ENCODE data around the gene DES.

DES gene

DNA sequence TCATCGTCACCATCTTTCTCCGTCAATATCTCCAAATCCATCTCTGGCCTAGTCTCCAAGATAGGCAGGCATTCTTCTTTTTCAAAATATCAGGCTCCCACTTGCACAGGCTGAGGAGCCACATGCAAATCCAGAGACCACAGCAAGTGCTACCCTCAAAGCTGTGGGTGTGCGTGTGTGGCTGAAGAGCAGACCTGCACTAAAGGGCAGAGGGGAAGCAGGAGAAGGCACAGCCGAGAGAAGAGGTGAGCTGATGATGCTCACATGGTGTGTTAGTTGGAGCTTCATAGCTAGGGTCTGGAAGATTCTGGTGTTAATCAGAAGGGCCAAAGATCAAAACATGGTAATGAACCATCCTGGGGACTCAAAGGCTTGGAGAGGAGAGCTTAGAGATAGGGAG, 20.3 kb downstream of the DES start:
- no peak for TF ChIP-seq CTCF (IDR thresholded peaks at IDR 0.05; ENCODE audit: low read depth, low read length, missing control alignments)
- DNase-seq (ENCODE audit: extremely low read depth, low read depth) = no peak
- H3K4me3 ChIP-seq (replicated peaks; ENCODE audit: low read depth, low read length) = no peak overlapping the region

DNA sequence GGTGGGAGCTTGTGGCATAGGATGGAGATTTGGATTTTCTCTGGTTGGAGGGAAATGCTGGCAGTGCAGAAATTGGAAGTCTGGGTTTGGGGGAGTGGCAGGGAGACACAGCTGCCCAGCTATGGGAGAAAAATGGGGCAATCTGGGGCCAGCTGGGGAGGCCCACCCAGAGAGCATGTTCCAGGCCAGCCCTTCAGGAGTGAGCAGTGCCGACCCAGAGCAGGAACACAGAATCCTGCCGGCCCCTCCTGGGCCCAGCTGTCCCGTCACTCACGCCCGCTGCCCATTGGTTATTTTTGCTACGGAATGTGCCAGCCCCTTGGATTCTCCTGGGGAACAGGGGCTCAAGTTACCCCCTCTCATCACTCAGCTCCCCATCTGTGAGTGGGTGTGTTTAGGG, 21.3 kb downstream of the DES start:
- no peak overlapping the region for H3K4me3 ChIP-seq (replicated peaks; ENCODE audit: low read depth, low read length)
- TF ChIP-seq CTCF (IDR thresholded peaks at IDR 0.05; ENCODE audit: low read depth, low read length, missing control alignments) = no peak
- DNase-seq (ENCODE audit: extremely low read depth, low read depth) = no peak

GRCh38 chr2:219440388-219441256, 22.4 kb downstream of the DES start:
- no peak for TF ChIP-seq CTCF (IDR thresholded peaks at IDR 0.05; ENCODE audit: low read depth, low read length, missing control alignments)
- no peak overlapping the region for H3K4me3 ChIP-seq (replicated peaks; ENCODE audit: low read depth, low read length)
- no peak for DNase-seq (ENCODE audit: extremely low read depth, low read depth)

GRCh38 chr2:219441451-219442255, 23.5 kb downstream of the DES start:
- TF ChIP-seq CTCF (IDR thresholded peaks at IDR 0.05; ENCODE audit: low read depth, low read length, missing control alignments) = no peak
- peak overlapping the region; percentile 38 for H3K4me3 ChIP-seq (replicated peaks; ENCODE audit: low read depth, low read length)
- DNase-seq (ENCODE audit: extremely low read depth, low read depth) = no peak

- no peak for DNase-seq (ENCODE audit: extremely low read depth, low read depth)
- TF ChIP-seq CTCF (IDR thresholded peaks at IDR 0.05; ENCODE audit: low read depth, low read length, missing control alignments) = no peak
- H3K4me3 ChIP-seq (replicated peaks; ENCODE audit: low read depth, low read length) = peak overlapping the region; percentile 38
These were observed 24.3 kb downstream of the DES start for GRCh38 chr2:219442256-219443015.

GRCh38 chr2:219443016-219443696, 25.0 kb downstream of the DES start:
- no peak for TF ChIP-seq CTCF (IDR thresholded peaks at IDR 0.05; ENCODE audit: low read depth, low read length, missing control alignments)
- no peak for DNase-seq (ENCODE audit: extremely low read depth, low read depth)
- peak overlapping the region; percentile 38; the same call in 1 of the 2 replicates for H3K4me3 ChIP-seq (replicated peaks; ENCODE audit: low read depth, low read length)

Measured in HFF-Myc (cell line).